GM12878 (cell line): ENCODE results near the gene RBMX.

Experiments used
- ASH2L ChIP-seq: fragments of 300-600, 200-600 bp; sonication (generic); IDR thresholded peaks from 2 replicates; pipeline ENCODE4 v1.6.1; 2017; ENCODE audit warnings: low read depth, mild to moderate bottlenecking, borderline replicate concordance
- FOS ChIP-seq: IDR thresholded peaks from 3 replicates; pipeline ENCODE4 v1.6.1; 2011; ENCODE audit warnings: borderline replicate concordance; ENCODE audit not compliant: insufficient read length; ENCODE audit errors: extremely low read depth
- FOXM1 ChIP-seq: IDR thresholded peaks from 2 replicates; pipeline ENCODE4 v1.6.1; 2012; ENCODE audit warnings: low read depth, mild to moderate bottlenecking, inconsistent platforms, low read length, moderate library complexity
- GABPA ChIP-seq: IDR thresholded peaks from 2 replicates; pipeline ENCODE4 v1.6.1; 2014; ENCODE audit warnings: antibody characterized with exemption, low read depth, mild to moderate bottlenecking, inconsistent platforms
- MXI1 ChIP-seq: fragments of 150-350 bp; IDR thresholded peaks from 2 replicates; pipeline ENCODE4 v1.6.1; 2011; ENCODE audit warnings: low read depth, mild to moderate bottlenecking, inconsistent platforms, low read length, improper control_type of control experiment
- POLR2A ChIP-seq: IDR thresholded peaks from 2 replicates; pipeline ENCODE4 v1.6.1; 2011; ENCODE audit warnings: low read depth, mild to moderate bottlenecking, low read length
- POU2F2 ChIP-seq: IDR thresholded peaks from 3 replicates; pipeline ENCODE4 v1.6.1; 2011; ENCODE audit warnings: low read depth, mild to moderate bottlenecking, low read length, borderline replicate concordance
- SIN3A ChIP-seq: IDR thresholded peaks from 2 replicates; pipeline ENCODE4 v1.6.1; 2012; ENCODE audit warnings: low read depth, low read length, improper control_type of control experiment
- SP1 ChIP-seq: IDR thresholded peaks from one replicate; pipeline ENCODE4 v1.6.1; 2011; ENCODE audit warnings: low read depth, low read length
- ZNF24 ChIP-seq: fragments of 450-650 bp; IDR thresholded peaks from 2 replicates; pipeline ENCODE4 v1.6.1; 2017; ENCODE audit warnings: antibody characterized with exemption, mild to moderate bottlenecking
- TF ChIP-seq, protein P1 (sequence below), 3 experiments: IDR thresholded peaks in 2 of 3; conservative IDR thresholded peaks in 1 of 3; 2 replicates each; pipeline ENCODE4 v1.5.1; 2011; ENCODE audit warnings: low read depth in 3 of 3, low read length in 3 of 3, mild to moderate bottlenecking in 3 of 3, control low read depth in 2 of 3, moderate library complexity in 2 of 3, inconsistent platforms in 1 of 3, mixed read lengths in 1 of 3; ENCODE audit not compliant: control insufficient read depth in 2 of 3, insufficient read depth in 1 of 3; ENCODE audit errors: extremely low read depth in 1 of 3

DNA sequence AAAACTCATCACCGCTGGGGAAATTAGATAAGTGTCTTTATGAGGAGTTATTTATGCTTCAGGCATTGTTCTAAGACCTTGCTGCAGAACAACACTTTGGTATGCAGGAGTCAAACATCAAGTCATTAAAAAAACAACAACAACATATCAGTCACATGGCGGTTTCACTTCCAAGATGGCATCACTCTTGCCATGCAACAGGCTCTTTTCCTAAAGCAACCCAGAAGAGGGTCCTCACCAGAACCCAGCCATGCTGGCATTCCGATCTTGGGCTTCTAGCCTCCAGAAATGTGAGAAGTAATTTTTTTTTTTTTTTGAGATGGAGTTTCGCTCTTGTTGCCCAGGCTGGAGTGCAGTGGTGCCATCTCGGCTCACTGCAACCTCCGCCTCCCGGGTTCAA lies 8.7 kb upstream of the RBMX start:
- no peak for TF ChIP-seq ASH2L
- no peak for TF ChIP-seq GABPA
- TF ChIP-seq FOS = no peak
- TF ChIP-seq FOXM1 = no peak
- TF ChIP-seq ZNF24 = no peak
- no peak for TF ChIP-seq SIN3A
- TF ChIP-seq, protein P1, sequence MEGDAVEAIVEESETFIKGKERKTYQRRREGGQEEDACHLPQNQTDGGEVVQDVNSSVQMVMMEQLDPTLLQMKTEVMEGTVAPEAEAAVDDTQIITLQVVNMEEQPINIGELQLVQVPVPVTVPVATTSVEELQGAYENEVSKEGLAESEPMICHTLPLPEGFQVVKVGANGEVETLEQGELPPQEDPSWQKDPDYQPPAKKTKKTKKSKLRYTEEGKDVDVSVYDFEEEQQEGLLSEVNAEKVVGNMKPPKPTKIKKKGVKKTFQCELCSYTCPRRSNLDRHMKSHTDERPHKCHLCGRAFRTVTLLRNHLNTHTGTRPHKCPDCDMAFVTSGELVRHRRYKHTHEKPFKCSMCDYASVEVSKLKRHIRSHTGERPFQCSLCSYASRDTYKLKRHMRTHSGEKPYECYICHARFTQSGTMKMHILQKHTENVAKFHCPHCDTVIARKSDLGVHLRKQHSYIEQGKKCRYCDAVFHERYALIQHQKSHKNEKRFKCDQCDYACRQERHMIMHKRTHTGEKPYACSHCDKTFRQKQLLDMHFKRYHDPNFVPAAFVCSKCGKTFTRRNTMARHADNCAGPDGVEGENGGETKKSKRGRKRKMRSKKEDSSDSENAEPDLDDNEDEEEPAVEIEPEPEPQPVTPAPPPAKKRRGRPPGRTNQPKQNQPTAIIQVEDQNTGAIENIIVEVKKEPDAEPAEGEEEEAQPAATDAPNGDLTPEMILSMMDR (IDR thresholded peaks at IDR 0.05 in 2 of 3, conservative IDR thresholded peaks at IDR 0.05 in 1 of 3; ENCODE audit: control insufficient read depth in 2 of 3, extremely low read depth in 1 of 3, insufficient read depth in 1 of 3, low read depth in 3 of 3, low read length in 3 of 3) = no peak
- TF ChIP-seq POLR2A = no peak
- no peak for TF ChIP-seq POU2F2
- TF ChIP-seq MXI1 = no peak
- TF ChIP-seq SP1 = no peak
